ENCODE measurements around the gene GK. TPM values are rescaled to one million over a fixed set of nuclear protein-coding genes. Genes with fewer than 3 reads are reported as not detected.

The GK gene
- total RNA-seq, result 100 to 1,000 TPM in 1 of 2 experiments, 10 to 100 TPM in 1; 95.2 to 100 TPM

GRCh38 chrX:30653415-30654131, at the start of gene GK:
Gene GK, plus strand, starts transcription at chrX:30653423. Its CDS starts 115 bp downstream, at chrX:30653538.
- no peaks in the 10 kb centered on the region for H3K27me3 Mint-ChIP-seq
- intact Hi-C loops (cut with micrococcal nuclease), result loop anchor here (2.0 kb wide), 1 partner anchor 235 kb away; the partner anchor contains the start of gene TAB3
- H3K9me3 Mint-ChIP-seq, result no peaks in the 10 kb centered on the region
- peak within 1 kb of the TSS; percentile 88 for H3K4me3 Mint-ChIP-seq
- peaks cover 49% of the 10 kb centered on the region for H3K4me1 Mint-ChIP-seq (ENCODE audit: low read depth)
- peaks cover 19% of the 10 kb centered on the region for H3K36me3 Mint-ChIP-seq
- ChIA-PET CTCF (no interaction called here), POLR2A (interaction anchor here (1.9 kb wide), 1 partner anchor 81 kb away, joined by 5 read pairs; no protein-coding TSS in a partner anchor)
- DNase-seq, result peak; percentile 32
- H3K27ac Mint-ChIP-seq, result peak within 1 kb of the TSS; percentile 92

GRCh38 chrX:30607155-30607554, 46.1 kb upstream of the GK start:
- Mint-ChIP-seq H3K4me3 (no peak overlapping the region), H3K36me3 (no peaks in the 10 kb centered on the region), H3K27ac (no peak overlapping the region), H3K4me1 (ENCODE audit: low read depth) (peaks cover 9% of the 10 kb centered on the region), H3K27me3 (no peaks in the 10 kb centered on the region), H3K9me3 (no peaks in the 10 kb centered on the region)
- CTCF ChIA-PET, result no interaction called here
- no peak for DNase-seq
- POLR2A ChIA-PET, result no interaction called here
- intact Hi-C loops (cut with micrococcal nuclease), result no loop called here

GRCh38 chrX:30610026-30610425, 43.2 kb upstream of the GK start:
- no peak for DNase-seq
- H3K4me1 Mint-ChIP-seq (ENCODE audit: low read depth), result peaks cover 11% of the 10 kb centered on the region
- no peak overlapping the region for H3K4me3 Mint-ChIP-seq
- H3K36me3 Mint-ChIP-seq, result no peaks in the 10 kb centered on the region
- CTCF ChIA-PET, result no interaction called here
- no peaks in the 10 kb centered on the region for H3K9me3 Mint-ChIP-seq
- intact Hi-C loops (cut with micrococcal nuclease), result no loop called here
- POLR2A ChIA-PET, result no interaction called here
- no peak overlapping the region for H3K27ac Mint-ChIP-seq
- no peaks in the 10 kb centered on the region for H3K27me3 Mint-ChIP-seq

GRCh38 chrX:30612250-30612655, 41.0 kb upstream of the GK start:
- no peaks in the 10 kb centered on the region for H3K36me3 Mint-ChIP-seq

GRCh38 chrX:30613721-30614120, 39.5 kb upstream of the GK start:
- Mint-ChIP-seq H3K4me1 (ENCODE audit: low read depth) (peaks cover 15% of the 10 kb centered on the region), H3K36me3 (no peaks in the 10 kb centered on the region), H3K9me3 (no peaks in the 10 kb centered on the region), H3K27ac (no peak overlapping the region), H3K27me3 (no peaks in the 10 kb centered on the region), H3K4me3 (no peak overlapping the region)
- ChIA-PET CTCF (no interaction called here), POLR2A (no interaction called here)
- intact Hi-C loops (cut with micrococcal nuclease), result loop anchor here (2.0 kb wide), 2 partner anchors 29 to 45 kb away; no protein-coding TSS in a partner anchor
- no peak for DNase-seq

More at GRCh38 chrX:30612250-30612655, 41.0 kb upstream of the GK start:
- H3K9me3 Mint-ChIP-seq, result no peaks in the 10 kb centered on the region
- CTCF ChIA-PET, result no interaction called here
- H3K4me1 Mint-ChIP-seq (ENCODE audit: low read depth), result peaks cover 15% of the 10 kb centered on the region
- POLR2A ChIA-PET, result no interaction called here
- intact Hi-C loops (cut with micrococcal nuclease), result no loop called here
- H3K4me3 Mint-ChIP-seq, result no peak overlapping the region
- H3K27ac Mint-ChIP-seq, result no peak overlapping the region
- DNase-seq, result no peak
- no peaks in the 10 kb centered on the region for H3K27me3 Mint-ChIP-seq

GRCh38 chrX:30615229-30615628, 38.0 kb upstream of the GK start:
- Mint-ChIP-seq H3K36me3 (no peaks in the 10 kb centered on the region), H3K9me3 (no peaks in the 10 kb centered on the region), H3K4me1 (ENCODE audit: low read depth) (peaks cover 10% of the 10 kb centered on the region), H3K4me3 (no peak overlapping the region), H3K27ac (no peak overlapping the region), H3K27me3 (no peaks in the 10 kb centered on the region)
- ChIA-PET CTCF (no interaction called here), POLR2A (no interaction called here)
- intact Hi-C loops (cut with micrococcal nuclease), result loop anchor here (1.0 to 5.0 kb wide), 5 partner anchors 28 to 167 kb away; partner anchors contain the start of gene TASL
- no peak for DNase-seq

- Mint-ChIP-seq H3K9me3 (peaks cover 14% of the 10 kb centered on the region), H3K36me3 (peaks cover 6% of the 10 kb centered on the region), H3K4me3 (no peak overlapping the region), H3K4me1 (ENCODE audit: low read depth) (peaks cover 11% of the 10 kb centered on the region), H3K27ac (no peak overlapping the region), H3K27me3 (no peaks in the 10 kb centered on the region)
- no peak for DNase-seq
- ChIA-PET CTCF (interaction anchor here (1.0 to 1.1 kb wide), 2 partner anchors 46 to 48 kb away, joined by 3 to 7 read pairs; no protein-coding TSS in a partner anchor), POLR2A (no interaction called here)
- intact Hi-C loops (cut with micrococcal nuclease), result loop anchor here (5.0 kb wide), 1 partner anchor 41 kb away; the partner anchor contains the start of gene TASL
Observed at GRCh38 chrX:30618160-30618765, 35.0 kb upstream of the GK start.

- no peak for DNase-seq
- peaks cover 6% of the 10 kb centered on the region for H3K36me3 Mint-ChIP-seq
- H3K9me3 Mint-ChIP-seq, result peaks cover 17% of the 10 kb centered on the region
- H3K27me3 Mint-ChIP-seq, result no peaks in the 10 kb centered on the region
- H3K4me3 Mint-ChIP-seq, result no peak overlapping the region
- intact Hi-C loops (cut with micrococcal nuclease), result no loop called here
- H3K4me1 Mint-ChIP-seq (ENCODE audit: low read depth), result peaks cover 8% of the 10 kb centered on the region
- ChIA-PET CTCF (no interaction called here), POLR2A (no interaction called here)
- no peak overlapping the region for H3K27ac Mint-ChIP-seq
Observed at GRCh38 chrX:30620125-30620524, 33.1 kb upstream of the GK start.

GRCh38 chrX:30620980-30621618, 32.1 kb upstream of the GK start:
- Mint-ChIP-seq H3K27me3 (no peaks in the 10 kb centered on the region), H3K9me3 (peaks cover 17% of the 10 kb centered on the region), H3K27ac (no peak overlapping the region), H3K36me3 (peaks cover 6% of the 10 kb centered on the region), H3K4me3 (no peak overlapping the region), H3K4me1 (ENCODE audit: low read depth) (peaks cover 5% of the 10 kb centered on the region)
- intact Hi-C loops (cut with micrococcal nuclease), result no loop called here
- ChIA-PET POLR2A (no interaction called here), CTCF (no interaction called here)
- no peak for DNase-seq

- H3K4me1 Mint-ChIP-seq (ENCODE audit: low read depth), result peaks cover 5% of the 10 kb centered on the region
- intact Hi-C loops (cut with micrococcal nuclease), result no loop called here
- H3K27me3 Mint-ChIP-seq, result no peaks in the 10 kb centered on the region
- no peak for DNase-seq
- H3K36me3 Mint-ChIP-seq, result peaks cover 6% of the 10 kb centered on the region
- no peak overlapping the region for H3K4me3 Mint-ChIP-seq
- H3K9me3 Mint-ChIP-seq, result peaks cover 17% of the 10 kb centered on the region
- no peak overlapping the region for H3K27ac Mint-ChIP-seq
- CTCF ChIA-PET, result no interaction called here
- POLR2A ChIA-PET, result no interaction called here
Observed at GRCh38 chrX:30622361-30622760, 30.9 kb upstream of the GK start.

GRCh38 chrX:30626402-30626801, 26.8 kb upstream of the GK start:
- H3K4me3 Mint-ChIP-seq, result no peak overlapping the region
- peaks cover 12% of the 10 kb centered on the region for H3K9me3 Mint-ChIP-seq
- peaks cover under 1% of the 10 kb centered on the region for H3K4me1 Mint-ChIP-seq (ENCODE audit: low read depth)
- no peak overlapping the region for H3K27ac Mint-ChIP-seq
- CTCF ChIA-PET, result interaction anchor here (1.1 kb wide), 1 partner anchor 9 kb away, joined by 3 read pairs; no protein-coding TSS in a partner anchor
- DNase-seq, result no peak
- H3K36me3 Mint-ChIP-seq, result peaks cover 3% of the 10 kb centered on the region
- no peaks in the 10 kb centered on the region for H3K27me3 Mint-ChIP-seq
- intact Hi-C loops (cut with micrococcal nuclease), result no loop called here
- POLR2A ChIA-PET, result no interaction called here

- Mint-ChIP-seq H3K27ac (no peak overlapping the region), H3K4me1 (ENCODE audit: low read depth) (no peaks in the 10 kb centered on the region), H3K36me3 (no peaks in the 10 kb centered on the region), H3K4me3 (no peak overlapping the region), H3K9me3 (peaks cover 5% of the 10 kb centered on the region), H3K27me3 (no peaks in the 10 kb centered on the region)
- ChIA-PET POLR2A (no interaction called here), CTCF (no interaction called here)
- intact Hi-C loops (cut with micrococcal nuclease), result no loop called here
- DNase-seq, result no peak
Observed at GRCh38 chrX:30627818-30628652, 25.2 kb upstream of the GK start.

Measured in activated CD4-positive, alpha-beta memory T cell treated with anti-CD3 and anti-CD28 coated beads for 36 hours (primary cell).